OCI-LY7 (cell line): ENCODE results near the gene TUSC1.

Source experiments
- CTCF ChIP-seq: fragments of 200-600 bp; sonication (generic); conservative IDR thresholded peaks from 2 replicates; pipeline ENCODE4 v1.5.1; 2014; ENCODE audit warnings: mild to moderate bottlenecking, antibody characterized with exemption, low read length, moderate library complexity, mixed read lengths
- EZH2phosphoT487 ChIP-seq: fragments of 200-600 bp; sonication (generic); IDR thresholded peaks from 2 replicates; pipeline ENCODE4 v1.6.1; 2018; ENCODE audit warnings: low read depth, borderline replicate concordance, mild to moderate bottlenecking, mixed run types, antibody characterized with exemption, low read length, moderate library complexity, mixed read lengths

GRCh38 chr9:25677301-25678146, 720 bp downstream of the TUSC1 start:
- TF ChIP-seq CTCF (no peak), EZH2phosphoT487 (no peak)
